HepG2 (cell line): ENCODE results near the gene CDC37L1. TPM values are rescaled to one million over a fixed set of nuclear protein-coding genes. Genes with fewer than 3 reads are reported as not detected.
A peak's percentile ranks its signal among the peaks of the same experiment; 100 is the strongest.

Experiments used
- ARID4A ChIP-seq: sonication (generic); formaldehyde crosslinking; IDR thresholded peaks from 2 replicates; pipeline ENCODE4 v1.5.0; 2020; ENCODE audit warnings: mild to moderate bottlenecking, missing genetic modification reagents, borderline replicate concordance
- ELF1 ChIP-seq: sonication (generic); formaldehyde crosslinking; IDR thresholded peaks from 2 replicates; pipeline ENCODE4 v1.4.0; 2020; ENCODE audit warnings: missing genetic modification reagents
- ELF4 ChIP-seq: sonication (generic); formaldehyde crosslinking; IDR thresholded peaks from 2 replicates; pipeline ENCODE4 v1.5.0; 2020; ENCODE audit warnings: missing genetic modification reagents, mild to moderate bottlenecking, moderate library complexity, borderline replicate concordance
- HMGA1 ChIP-seq: sonication (generic); formaldehyde crosslinking; conservative IDR thresholded peaks from 2 replicates; pipeline ENCODE4 v1.4.0; 2020; ENCODE audit warnings: missing genetic modification reagents
- LCORL ChIP-seq, 2 experiments: fragments of 450-650 bp in 1 of 2; sonication (generic) in 1 of 2; formaldehyde crosslinking in 1 of 2; IDR thresholded peaks; 2 replicates each; pipeline versions ENCODE4 v1.5.0 to v1.6.1; 2017 to 2020; ENCODE audit warnings: antibody characterized with exemption in 1 of 2, missing genetic modification reagents in 1 of 2
- MEF2D ChIP-seq: sonication (generic); formaldehyde crosslinking; IDR thresholded peaks from 2 replicates; pipeline ENCODE4 v1.5.1; 2020; ENCODE audit warnings: mild to moderate bottlenecking, missing genetic modification reagents
- MEIS2 ChIP-seq: sonication (generic); formaldehyde crosslinking; IDR thresholded peaks from 2 replicates; pipeline ENCODE4 v1.9.0; 2021; ENCODE audit warnings: mild to moderate bottlenecking, missing genetic modification reagents
- MXI1 ChIP-seq: IDR thresholded peaks from 3 replicates; pipeline ENCODE4 v1.6.1; 2012; ENCODE audit warnings: low read depth, low read length, inconsistent platforms, borderline replicate concordance
- NRL ChIP-seq: sonication (generic); formaldehyde crosslinking; IDR thresholded peaks from 2 replicates; pipeline ENCODE4 v1.5.0; 2020; ENCODE audit warnings: missing genetic modification reagents, mild to moderate bottlenecking, moderate library complexity, borderline replicate concordance
- ZC3H13 ChIP-seq: sonication (generic); formaldehyde crosslinking; IDR thresholded peaks from 2 replicates; pipeline ENCODE4 v1.8.1; 2023; ENCODE audit warnings: mild to moderate bottlenecking, missing genetic modification reagents, moderate library complexity
- ZNF333 ChIP-seq: sonication (generic); formaldehyde crosslinking; IDR thresholded peaks from 2 replicates; pipeline ENCODE4 v1.4.0; 2020; ENCODE audit warnings: mild to moderate bottlenecking, missing genetic modification reagents, borderline replicate concordance
- ZNF362 ChIP-seq: sonication (generic); formaldehyde crosslinking; IDR thresholded peaks from 2 replicates; pipeline ENCODE4 v1.4.0; 2020; ENCODE audit warnings: missing genetic modification reagents, mild to moderate bottlenecking, borderline replicate concordance
- ZNF777 ChIP-seq: sonication (generic); formaldehyde crosslinking; IDR thresholded peaks from 2 replicates; pipeline ENCODE4 v1.4.0; 2020; ENCODE audit warnings: missing genetic modification reagents
- ZNF800 ChIP-seq: sonication (generic); formaldehyde crosslinking; IDR thresholded peaks from 2 replicates; pipeline ENCODE4 v1.4.0; 2020; ENCODE audit warnings: missing genetic modification reagents
- polyA plus RNA-seq, 8 experiments: library from polyadenylated mRNA; depleted of rRNA in 3 of 8; stranded (reverse) in 7 of 8; unstranded in 1 of 8; fragments of >200 nt; fragmentation: Illumina TruSeq in 4 of 8; extraction: Trizol in 4 of 8; gene quantifications; 2 replicates each; pipeline versions ENCODE4 v1.2.1 to v1.2.3, GENCODE V29; 2011 to 2016; ENCODE audit warnings: low read depth in 4 of 8, missing spikeins in 1 of 8, mixed read lengths in 1 of 8; ENCODE audit not compliant: insufficient read depth in 1 of 8
- total RNA-seq, 5 experiments: library from RNA; depleted of rRNA; stranded (reverse); fragments of >200 nt; fragmentation: Illumina TruSeq; extraction: Trizol; gene quantifications; 2 replicates each; pipeline ENCODE4 v1.2.3, GENCODE V29; 2016; ENCODE audit warnings: low read depth in 1 of 5
- TF ChIP-seq, protein P1 (sequence below): sonication (generic); formaldehyde crosslinking; IDR thresholded peaks from 2 replicates; pipeline ENCODE4 v1.5.0; 2020; ENCODE audit warnings: missing genetic modification reagents

The CDC37L1 gene
- total and polyA plus RNA-seq, 2 of the 13 experiments (the other 11 are each of a cell fraction or from before 2014, with no cell fraction given), result 5.5 to 17.0 TPM

DNA sequence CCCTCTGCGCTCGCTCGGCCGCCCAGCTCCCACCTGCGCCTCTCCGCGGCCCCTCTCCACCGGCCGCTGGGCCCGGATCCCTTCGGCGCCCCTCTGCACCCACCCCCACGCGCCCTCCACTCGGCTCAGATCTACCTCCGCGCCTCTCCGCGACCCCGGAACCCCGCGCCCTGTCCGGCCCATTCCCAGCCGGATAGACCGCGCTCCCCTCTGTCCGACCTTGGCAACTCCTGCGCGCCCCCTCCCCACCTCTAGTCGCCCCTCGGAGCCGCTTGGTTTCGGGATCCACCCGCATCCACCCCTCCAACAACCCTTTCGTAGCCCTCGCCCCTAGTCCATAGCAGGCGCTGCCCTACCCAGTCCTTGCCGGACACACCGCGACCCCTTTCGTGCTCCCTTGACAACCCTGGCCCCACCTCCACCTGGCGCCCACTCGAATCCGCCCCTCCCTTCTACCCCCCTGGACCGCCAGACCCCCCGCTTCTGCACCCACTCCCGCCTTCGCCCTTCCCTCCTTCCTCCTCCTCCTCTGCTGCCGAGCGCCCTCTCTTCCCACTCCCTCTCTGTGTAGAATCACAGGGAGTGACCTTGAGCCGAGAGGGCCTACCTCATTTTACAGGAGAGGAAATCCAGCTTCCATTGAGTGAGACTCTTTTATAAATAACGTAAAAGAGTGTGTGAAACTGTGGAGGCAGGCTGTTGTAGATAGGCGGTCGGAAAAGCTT lies 62.2 kb downstream of the CDC37L1 start (continued):
- 0 out of 2 replicates have a peak, but pooled peaks have one; percentile 12 for TF ChIP-seq ZNF800
- TF ChIP-seq, protein P1, sequence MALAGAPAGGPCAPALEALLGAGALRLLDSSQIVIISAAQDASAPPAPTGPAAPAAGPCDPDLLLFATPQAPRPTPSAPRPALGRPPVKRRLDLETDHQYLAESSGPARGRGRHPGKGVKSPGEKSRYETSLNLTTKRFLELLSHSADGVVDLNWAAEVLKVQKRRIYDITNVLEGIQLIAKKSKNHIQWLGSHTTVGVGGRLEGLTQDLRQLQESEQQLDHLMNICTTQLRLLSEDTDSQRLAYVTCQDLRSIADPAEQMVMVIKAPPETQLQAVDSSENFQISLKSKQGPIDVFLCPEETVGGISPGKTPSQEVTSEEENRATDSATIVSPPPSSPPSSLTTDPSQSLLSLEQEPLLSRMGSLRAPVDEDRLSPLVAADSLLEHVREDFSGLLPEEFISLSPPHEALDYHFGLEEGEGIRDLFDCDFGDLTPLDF (CRISPR knock-in tag), result no peak
- 0 out of 2 replicates have a peak, but pooled peaks have one; percentile 8 for TF ChIP-seq ZNF777 (CRISPR knock-in tag)
- TF ChIP-seq MXI1, result no peak
- TF ChIP-seq ELF4 (CRISPR knock-in tag), result no peak
- TF ChIP-seq MEIS2 (CRISPR knock-in tag), result no peak
- TF ChIP-seq MEF2D, result peak; percentile 31; the same call in 1 of the 2 replicates
- 0 out of 2 replicates have a peak, but pooled peaks have one; percentile 8 for TF ChIP-seq ZNF333
- no peak for TF ChIP-seq HMGA1 (CRISPR knock-in tag)
- TF ChIP-seq ZNF362 (CRISPR knock-in tag), result no peak
- no peak for TF ChIP-seq LCORL (IDR thresholded peaks at IDR 0.05)
- TF ChIP-seq LCORL (CRISPR knock-in tag; IDR thresholded peaks at IDR 0.05), result peak; percentile 43; the same call in 1 of the 2 replicates
- TF ChIP-seq ELF1 (CRISPR knock-in tag), result no peak
- TF ChIP-seq ZC3H13 (CRISPR knock-in tag), result no peak
- 0 out of 2 replicates have a peak, but pooled peaks have one; percentile 8 for TF ChIP-seq NRL (CRISPR knock-in tag)
- peak; percentile 72; the same call in 1 of the 2 replicates for TF ChIP-seq ARID4A (CRISPR knock-in tag)
